CD14-positive monocyte (primary cell): ENCODE data around the gene ITGAV. TPM values are rescaled to one million over a fixed set of nuclear protein-coding genes. Genes with fewer than 3 reads are reported as not detected.

Source experiments
- DNase-seq, 3 donors: peaks; one replicate each; pipeline ENCODE4 v3.0.0-alpha.2; 2011 to 2022
- H2AFZ ChIP-seq: 2 replicates; pipeline ENCODE4 v1.6.0; 2012; ENCODE audit warnings: mild to moderate bottlenecking, low read depth, low read length, inconsistent platforms; ENCODE audit not compliant: insufficient read depth, poor library complexity, severe bottlenecking
- H3K27ac ChIP-seq, 2 donors: 1 replicate in 1 of 2; 2 replicates in 1 of 2; pipeline ENCODE4 v1.5.1; 2012 to 2013; ENCODE audit warnings: low read length in 2 of 2, control low read depth in 1 of 2, inconsistent platforms in 1 of 2, low read depth in 1 of 2, mild to moderate bottlenecking in 1 of 2
- H3K27me3 ChIP-seq, 2 donors: one replicate each; pipeline versions ENCODE4 v1.6.0 to v1.6.1; 2011 to 2013; ENCODE audit warnings: low read length in 2 of 2; ENCODE audit not compliant: control insufficient read depth in 2 of 2, insufficient read depth in 2 of 2
- H3K36me3 ChIP-seq, 2 donors: replicated peaks in 1 of 2; 1 replicate in 1 of 2; 2 replicates in 1 of 2; pipeline versions ENCODE4 v1.5.1 to v1.6.1; 2012 to 2013; ENCODE audit warnings: low read length in 2 of 2, control low read depth in 1 of 2, inconsistent platforms in 1 of 2, mild to moderate bottlenecking in 1 of 2; ENCODE audit not compliant: insufficient read depth in 2 of 2, control insufficient read depth in 1 of 2
- H3K4me1 ChIP-seq, 2 donors: 1 replicate in 1 of 2; 2 replicates in 1 of 2; pipeline versions ENCODE4 v1.5.1 to v1.6.1; 2012 to 2013; ENCODE audit warnings: low read length in 2 of 2, control low read depth in 1 of 2, inconsistent platforms in 1 of 2, mild to moderate bottlenecking in 1 of 2, moderate library complexity in 1 of 2; ENCODE audit not compliant: insufficient read depth in 2 of 2, control insufficient read depth in 1 of 2
- H3K4me2 ChIP-seq: replicated peaks from 2 replicates; pipeline ENCODE3; 2012; ENCODE audit warnings: low read length, moderate library complexity, mild to moderate bottlenecking; ENCODE audit not compliant: poor library complexity, severe bottlenecking; ENCODE audit errors: extremely low read depth
- H3K4me3 ChIP-seq, 3 experiments: fragments of 200-600 bp in 1 of 3; sonication (generic) in 1 of 3; replicated peaks in 1 of 3; 1 replicate in 2 of 3; 2 replicates in 1 of 3; pipeline ENCODE4 v1.5.1; 2011 to 2013; ENCODE audit warnings: low read length in 3 of 3, mild to moderate bottlenecking in 3 of 3, control low read depth in 2 of 3, low read depth in 2 of 3, inconsistent platforms in 1 of 3, moderate library complexity in 1 of 3
- H3K79me2 ChIP-seq: 2 replicates; pipeline ENCODE4 v1.6.0; 2012; ENCODE audit warnings: mild to moderate bottlenecking, control low read depth, inconsistent platforms, low read length, moderate library complexity; ENCODE audit not compliant: insufficient read depth
- H3K9ac ChIP-seq: 2 replicates; pipeline ENCODE4 v1.6.0; 2017; ENCODE audit warnings: low read length, mild to moderate bottlenecking; ENCODE audit not compliant: insufficient read depth, poor library complexity, severe bottlenecking
- H3K9me3 ChIP-seq, 2 donors: replicated peaks in 1 of 2; 1 replicate in 1 of 2; 2 replicates in 1 of 2; pipeline versions ENCODE4 v1.5.1 to v1.6.1; 2012 to 2013; ENCODE audit warnings: low read length in 2 of 2, control low read depth in 1 of 2; ENCODE audit not compliant: control insufficient read depth in 1 of 2, insufficient read depth in 1 of 2
- H4K20me1 ChIP-seq: 2 replicates; pipeline ENCODE4 v1.6.0; 2012; ENCODE audit warnings: mild to moderate bottlenecking, low read length, control low read depth, moderate library complexity; ENCODE audit not compliant: insufficient read depth
- H3K27ac Mint-ChIP-seq, 7 donors: one replicate each; pipeline ENCODE4 v1.8.0; 2020; ENCODE audit warnings: mild to moderate bottlenecking in 7 of 7, mixed read lengths in 7 of 7, moderate library complexity in 6 of 7, inconsistent platforms in 2 of 7
- H3K27me3 Mint-ChIP-seq, 3 donors: one replicate each; pipeline ENCODE4 v1.8.0; 2021 to 2022; ENCODE audit warnings: low read depth in 3 of 3, mild to moderate bottlenecking in 3 of 3, mixed read lengths in 3 of 3, moderate library complexity in 3 of 3, inconsistent platforms in 1 of 3
- H3K36me3 Mint-ChIP-seq, 2 donors: one replicate each; pipeline ENCODE4 v1.8.0; 2020; ENCODE audit warnings: mixed read lengths in 2 of 2, inconsistent platforms in 1 of 2, mild to moderate bottlenecking in 1 of 2
- H3K4me1 Mint-ChIP-seq: one replicate; pipeline ENCODE4 v1.8.0; 2020; ENCODE audit warnings: mild to moderate bottlenecking, mixed read lengths
- H3K4me3 Mint-ChIP-seq, 2 donors: one replicate each; pipeline ENCODE4 v1.8.0; 2020; ENCODE audit warnings: mild to moderate bottlenecking in 2 of 2, mixed read lengths in 2 of 2, moderate library complexity in 1 of 2
- H3K9me3 Mint-ChIP-seq, 7 donors: one replicate each; pipeline ENCODE4 v1.8.0; 2020 to 2022; ENCODE audit warnings: mixed read lengths in 7 of 7, mild to moderate bottlenecking in 6 of 7, moderate library complexity in 6 of 7, inconsistent platforms in 2 of 7
- CTCF ChIP-seq: fragments of 200-600 bp; IDR thresholded peaks from one replicate; pipeline ENCODE4 v1.8.0; 2022; ENCODE audit warnings: antibody characterized with exemption, mild to moderate bottlenecking
- WGBS: methylation state at CpG from one replicate; pipeline ENCODE4 v1.1.5; 2013; ENCODE audit warnings: missing lambda C conversion rate; ENCODE audit not compliant: insufficient coverage; 5-methylcytosine and 5-hydroxymethylcytosine counted together
- intact Hi-C, 2 donors: fragments of 100-400 bp; cut with micrococcal nuclease; formaldehyde crosslinking; loops; one replicate each; pipeline versions ENCODE4 v1.15.0 to v1.15.1; 2023
- polyA plus RNA-seq, 3 donors: library from polyadenylated mRNA; depleted of rRNA in 1 of 3; unstranded in 2 of 3; stranded (reverse) in 1 of 3; fragments of 300-500 nt in 2 of 3; fragments of >200 nt in 1 of 3; fragmentation: Illumina TruSeq in 2 of 3; gene quantifications; 1 replicate in 2 of 3; 2 replicates in 1 of 3; pipeline ENCODE4 v1.2.3, GENCODE V29; 2012 to 2021

Gene ITGAV
- polyA plus RNA-seq, 3 donors = 4.9 to 8.2 (median 6.0) TPM

GRCh38 chr2:186718122-186718521 lies 128.3 kb downstream of the ITGAV start:
- 100% methylated on average over 2 of the region's 3 CpGs for WGBS
- Histone ChIP-seq H4K20me1 (no peaks in the 10 kb centered on the region), H2AFZ (no peak overlapping the region), H3K36me3 (no peaks in the 10 kb centered on the region), H3K79me2 (no peaks in the 10 kb centered on the region), H3K27ac (no peak overlapping the region), H3K9ac (no peak overlapping the region), H3K27me3 (no peaks in the 10 kb centered on the region), H3K4me1 (no peaks in the 10 kb centered on the region), H3K9me3 (no peaks in the 10 kb centered on the region), H3K4me2 (no peak overlapping the region), H3K4me3 (no peak overlapping the region)
- Mint-ChIP-seq H3K9me3 (peaks cover 0 to 4% (median 0%) of the 10 kb centered on the region in 7 donors), H3K36me3 (no peaks in the 10 kb centered on the region), H3K27ac (no peak overlapping the region), H3K4me1 (no peaks in the 10 kb centered on the region), H3K4me3 (no peak overlapping the region), H3K27me3 (peaks cover 0 to under 1% (median 0%) of the 10 kb centered on the region in 3 donors)
- intact Hi-C loops = no loop called here
- TF ChIP-seq CTCF = no peak
- DNase-seq = no peak

- DNase-seq = no peak
- Histone ChIP-seq H4K20me1 (no peaks in the 10 kb centered on the region), H3K27me3 (no peaks in the 10 kb centered on the region), H3K4me2 (no peak overlapping the region), H3K9me3 (no peaks in the 10 kb centered on the region), H3K27ac (no peak overlapping the region), H3K79me2 (no peaks in the 10 kb centered on the region), H3K4me3 (no peak overlapping the region), H3K36me3 (no peaks in the 10 kb centered on the region), H3K9ac (no peak overlapping the region), H3K4me1 (no peaks in the 10 kb centered on the region), H2AFZ (no peak overlapping the region)
- H3K27ac Mint-ChIP-seq = no peak overlapping the region
- H3K9me3 Mint-ChIP-seq = peaks cover 0 to 4% (median 0%) of the 10 kb centered on the region in 7 donors
- intact Hi-C loops = no loop called here
- no peaks in the 10 kb centered on the region for H3K36me3 Mint-ChIP-seq
- TF ChIP-seq CTCF = no peak
- H3K4me1 Mint-ChIP-seq = no peaks in the 10 kb centered on the region
- 83% methylated on average over 3 of the region's 4 CpGs for WGBS
- no peaks in the 10 kb centered on the region for H3K27me3 Mint-ChIP-seq
- H3K4me3 Mint-ChIP-seq = no peak overlapping the region
These were observed 129.0 kb downstream of the ITGAV start for GRCh38 chr2:186718903-186719302.
